ENCODE data around the gene NFU1. TPM values are rescaled to one million over a fixed set of nuclear protein-coding genes. Genes with fewer than 3 reads are reported as not detected.

NFU1 gene
- total RNA-seq, 1 experiment from 2014 or later: 38.2 TPM

- intact Hi-C loops (cut with micrococcal nuclease): no loop called here
- no peak for TF ChIP-seq TCF7L2 (IDR thresholded peaks at IDR 0.05; ENCODE audit: borderline replicate concordance, extremely low read depth, insufficient read depth, insufficient read length)
- no peak for TF ChIP-seq SRF (IDR thresholded peaks at IDR 0.05; ENCODE audit: low read depth)
- TF ChIP-seq ZFX (IDR thresholded peaks at IDR 0.05): no peak
- no peak for TF ChIP-seq SIN3A (IDR thresholded peaks at IDR 0.05; ENCODE audit: low read depth)
- no peak for TF ChIP-seq ZNF274 (IDR thresholded peaks at IDR 0.05; ENCODE audit: low read depth, low read length)
- no peak for TF ChIP-seq ATF3 (IDR thresholded peaks at IDR 0.05)
- TF ChIP-seq SP1 (IDR thresholded peaks at IDR 0.05; ENCODE audit: low read depth): no peak
- no peak for TF ChIP-seq RAD21 (IDR thresholded peaks at IDR 0.05; ENCODE audit: low read depth)
- TF ChIP-seq MAX (IDR thresholded peaks at IDR 0.05): no peak
- TF ChIP-seq ZBTB33 (IDR thresholded peaks at IDR 0.05; ENCODE audit: extremely low read depth, insufficient replicate concordance, low read length): no peak
- TF ChIP-seq REST (IDR thresholded peaks at IDR 0.05; ENCODE audit: low read depth): no peak
- no peak for TF ChIP-seq FOSL1 (IDR thresholded peaks at IDR 0.05; ENCODE audit: low read depth)
- TF ChIP-seq EGR1 (IDR thresholded peaks at IDR 0.05; ENCODE audit: low read depth): no peak
- TF ChIP-seq JUND (IDR thresholded peaks at IDR 0.05): no peak
- TF ChIP-seq YY1 (IDR thresholded peaks at IDR 0.05; ENCODE audit: extremely low read depth, insufficient replicate concordance, low read depth, low read length): no peak
- no peak for TF ChIP-seq CEBPB (IDR thresholded peaks at IDR 0.05; ENCODE audit: low read depth)
- TF ChIP-seq CTCF (IDR thresholded peaks at IDR 0.05 in 2 of 3, conservative IDR thresholded peaks at IDR 0.05 in 1 of 3; ENCODE audit: borderline replicate concordance in 1 of 3, insufficient read depth in 1 of 3, low read depth in 2 of 3, low read length in 2 of 3): no peak
- TF ChIP-seq POLR2AphosphoS5 (IDR thresholded peaks at IDR 0.05; ENCODE audit: low read depth, low read length): no peak
- TF ChIP-seq CBX3 (IDR thresholded peaks at IDR 0.05; ENCODE audit: low read depth): no peak
- no peak for TF ChIP-seq EZH2phosphoT487 (IDR thresholded peaks at IDR 0.05; ENCODE audit: borderline replicate concordance)
- POLR2A ChIA-PET: no interaction called here
- no TSS peak for BruUV-seq (replicated peaks)
- Histone ChIP-seq H3K27ac (ENCODE audit: low read depth, low read length) (no peak overlapping the region), H3K9ac (ENCODE audit: low read length) (no peak overlapping the region), H3K4me1 (ENCODE audit: control insufficient read depth in 1 of 2, insufficient read depth in 2 of 2, low read length in 2 of 2) (no peaks in the 10 kb centered on the region), H3K9me3 (ENCODE audit: control insufficient read depth in 1 of 2, insufficient read depth in 1 of 2, low read depth in 1 of 2, low read length in 2 of 2) (no peaks in the 10 kb centered on the region), H2AFZ (ENCODE audit: low read depth, low read length, poor library complexity, severe bottlenecking) (no peak overlapping the region), H3K79me2 (ENCODE audit: insufficient read depth, low read length) (no peaks in the 10 kb centered on the region), H3K36me3 (ENCODE audit: control insufficient read depth in 1 of 2, insufficient read depth in 2 of 2, low read length in 2 of 2) (peaks cover 0 to 3% of the 10 kb centered on the region in 2 experiments; a peak in 1 of 4 replicates), H3K9me2 (ENCODE audit: insufficient read depth) (no peaks in the 10 kb centered on the region), H4K20me1 (ENCODE audit: insufficient read depth) (no peaks in the 10 kb centered on the region), H3K4me3 (replicated peaks in 1 of 2; ENCODE audit: low read depth in 1 of 2, low read length in 2 of 2) (no peak overlapping the region), H3K4me2 (ENCODE audit: low read length) (no peak overlapping the region), H3K27me3 (ENCODE audit: insufficient read depth, low read length) (no peaks in the 10 kb centered on the region)
- RAD21 ChIA-PET (ENCODE audit: low non-redundant PET in 1 of 2, low total read pairs in 2 of 2, uncharacterized antibody in 2 of 2, unreplicated experiment in 2 of 2): no interaction called here
- DNase-seq (ENCODE audit: low read depth, low spot score) (no peak), ATAC-seq (no peak)
- CTCF ChIA-PET: interaction anchor here (1.2 kb wide), 1 partner anchor 22 kb away, joined by 4 read pairs; no protein-coding TSS in a partner anchor
Measured at GRCh38 chr2:69397234-69397633, 40.0 kb downstream of the NFU1 start.
